Hepatocyte (in vitro differentiated cells): Measurements from ENCODE around the gene EPHA6. TPM values are rescaled to one million over a fixed set of nuclear protein-coding genes. Genes with fewer than 3 reads are reported as not detected.

ENCODE experiments used
- DNase-seq: peaks from one replicate; pipeline ENCODE4 v3.0.0-alpha.2; 2016; ENCODE audit warnings: low spot score
- H2AFZ ChIP-seq: fragments of 200-600 bp; sonication (generic); 2 replicates; pipeline ENCODE4 v1.6.0; 2016; ENCODE audit warnings: antibody characterized with exemption, mild to moderate bottlenecking
- H3K27ac ChIP-seq: fragments of 200-600 bp; sonication (generic); 2 replicates; pipeline ENCODE4 v1.5.1; 2016; ENCODE audit warnings: mild to moderate bottlenecking
- H3K27me3 ChIP-seq: fragments of 200-600 bp; sonication (generic); 2 replicates; pipeline ENCODE4 v1.6.1; 2016
- H3K36me3 ChIP-seq: fragments of 200-600 bp; sonication (generic); replicated peaks from 2 replicates; pipeline ENCODE4 v1.5.1; 2016; ENCODE audit warnings: low read depth; ENCODE audit not compliant: insufficient read depth
- H3K4me1 ChIP-seq: fragments of 200-600 bp; sonication (generic); 2 replicates; pipeline ENCODE4 v1.5.1; 2016; ENCODE audit warnings: mild to moderate bottlenecking, moderate library complexity; ENCODE audit not compliant: insufficient read depth
- H3K4me2 ChIP-seq: fragments of 200-600 bp; sonication (generic); 2 replicates; pipeline ENCODE4 v1.6.0; 2016
- H3K4me3 ChIP-seq: fragments of 200-600 bp; sonication (generic); 2 replicates; pipeline ENCODE4 v1.5.1; 2016; ENCODE audit warnings: mild to moderate bottlenecking
- H3K79me2 ChIP-seq: fragments of 200-600 bp; sonication (generic); 2 replicates; pipeline ENCODE4 v1.6.0; 2017; ENCODE audit warnings: mild to moderate bottlenecking
- H3K9me2 ChIP-seq: fragments of 200-600 bp; sonication (generic); replicated peaks from 2 replicates; pipeline ENCODE4 v1.6.0; 2017; ENCODE audit warnings: mild to moderate bottlenecking; ENCODE audit not compliant: insufficient read depth
- H3K9me3 ChIP-seq: fragments of 200-600 bp; sonication (generic); 2 replicates; pipeline ENCODE4 v1.5.1; 2016; ENCODE audit warnings: low read depth, mild to moderate bottlenecking
- H4K20me1 ChIP-seq: fragments of 200-600 bp; sonication (generic); 2 replicates; pipeline ENCODE4 v1.6.0; 2016; ENCODE audit warnings: mild to moderate bottlenecking; ENCODE audit not compliant: insufficient read depth, poor library complexity, severe bottlenecking
- CTCF ChIP-seq: fragments of 200-600 bp; sonication (generic); IDR thresholded peaks from 2 replicates; pipeline ENCODE4 v1.5.1; 2016; ENCODE audit warnings: antibody characterized with exemption, mild to moderate bottlenecking; ENCODE audit not compliant: poor library complexity
- EZH2 ChIP-seq: fragments of 200-600 bp; sonication (generic); IDR thresholded peaks from 2 replicates; pipeline ENCODE4 v1.6.1; 2016; ENCODE audit warnings: antibody characterized with exemption, mild to moderate bottlenecking, borderline replicate concordance
- EZH2phosphoT487 ChIP-seq: fragments of 200-600 bp; sonication (generic); IDR thresholded peaks from one replicate; pipeline ENCODE4 v1.6.1; 2018; ENCODE audit warnings: antibody characterized with exemption, mild to moderate bottlenecking, low read depth, moderate library complexity; ENCODE audit not compliant: unreplicated experiment, severe bottlenecking
- WGBS: methylation state at CpG from one replicate; pipeline ENCODE4 v1.1.6; 2016; ENCODE audit warnings: low lambda C conversion rate; ENCODE audit errors: missing lambda C conversion rate; 5-methylcytosine and 5-hydroxymethylcytosine counted together
- polyA plus RNA-seq: library from polyadenylated mRNA; unstranded; fragments of >200 nt; fragmentation: Nextera tagmentation; extraction: Ambion mirVana; gene quantifications from 2 replicates; pipeline ENCODE4 v1.2.1, GENCODE V29; 2016
- total RNA-seq: library from RNA; depleted of rRNA; stranded (reverse); fragments of >200 nt; gene quantifications from 2 replicates; pipeline ENCODE4 v1.2.3, GENCODE V29; 2014

EPHA6 gene
- total and polyA plus RNA-seq, 2 experiments from 2014 or later = 3.4 to 16.7 TPM

GRCh38 chr3:97691354-97691753 lies 877.0 kb downstream of the EPHA6 start:
- 91% methylated on average over 1 of the region's 1 CpG for WGBS
- Histone ChIP-seq H3K27ac (no peak overlapping the region), H3K9me3 (no peaks in the 10 kb centered on the region), H3K36me3 (no peaks in the 10 kb centered on the region), H4K20me1 (no peaks in the 10 kb centered on the region), H3K4me3 (no peak overlapping the region), H3K4me1 (no peaks in the 10 kb centered on the region), H2AFZ (no peak overlapping the region), H3K4me2 (no peak overlapping the region), H3K79me2 (no peaks in the 10 kb centered on the region), H3K27me3 (no peaks in the 10 kb centered on the region), H3K9me2 (no peaks in the 10 kb centered on the region)
- TF ChIP-seq EZH2 (no peak), CTCF (no peak), EZH2phosphoT487 (no peak)
- no peak for DNase-seq

- no peak for DNase-seq
- H3K9me3 ChIP-seq = no peaks in the 10 kb centered on the region
- 88% methylated on average over 5 of the region's 5 CpGs for WGBS
- no peak overlapping the region for H3K4me2 ChIP-seq
- TF ChIP-seq CTCF (no peak), EZH2phosphoT487 (no peak), EZH2 (no peak)
- no peak overlapping the region for H3K4me3 ChIP-seq
- H2AFZ ChIP-seq = no peak overlapping the region
- H3K4me1 ChIP-seq = no peaks in the 10 kb centered on the region
- no peaks in the 10 kb centered on the region for H3K27me3 ChIP-seq
- no peak overlapping the region for H3K27ac ChIP-seq
- H3K79me2 ChIP-seq = no peaks in the 10 kb centered on the region
- no peaks in the 10 kb centered on the region for H4K20me1 ChIP-seq
- H3K9me2 ChIP-seq = no peaks in the 10 kb centered on the region
- H3K36me3 ChIP-seq = no peaks in the 10 kb centered on the region
Measured at GRCh38 chr3:97692389-97692788, 878.0 kb downstream of the EPHA6 start.

GRCh38 chr3:97692831-97693230 lies 878.4 kb downstream of the EPHA6 start:
- no peak overlapping the region for H2AFZ ChIP-seq

More at GRCh38 chr3:97692831-97693230, 878.4 kb downstream of the EPHA6 start:
- Histone ChIP-seq H3K9me2 (no peaks in the 10 kb centered on the region), H3K27me3 (no peaks in the 10 kb centered on the region), H3K36me3 (no peaks in the 10 kb centered on the region), H3K4me1 (no peaks in the 10 kb centered on the region), H3K27ac (no peak overlapping the region), H3K4me3 (no peak overlapping the region), H3K4me2 (no peak overlapping the region), H3K79me2 (no peaks in the 10 kb centered on the region), H3K9me3 (no peaks in the 10 kb centered on the region), H4K20me1 (no peaks in the 10 kb centered on the region)
- TF ChIP-seq EZH2 (no peak), CTCF (no peak), EZH2phosphoT487 (no peak)
- 79% methylated on average over 2 of the region's 2 CpGs for WGBS
- no peak for DNase-seq
